ENCODE data around the gene RADIL. TPM values are rescaled to one million over a fixed set of nuclear protein-coding genes. Genes with fewer than 3 reads are reported as not detected.

Gene RADIL
- total RNA-seq, 2 donors from 2014 or later, result 2.1 to 29.0 TPM

- 97% methylated on average over 18 of the region's 40 CpGs; no CpG with 5 or more reads in 1 of the 2 donors for WGBS, 2 donors
- intact Hi-C loops (cut with DNase I), result loop anchor here (10.0 kb wide), 1 partner anchor 144 kb away; no protein-coding TSS in a partner anchor
- TF ChIP-seq CTCF (IDR thresholded peaks at IDR 0.05) (no peak), POLR2A (IDR thresholded peaks at IDR 0.05) (no peak)
- H3K27me3 ChIP-seq, result no peaks in the 10 kb centered on the region
- DNase-seq, result no peak
- H3K36me3 ChIP-seq (replicated peaks in 1 of 2; ENCODE audit: insufficient read depth in 1 of 2, low read depth in 2 of 2), result peaks cover 22 to 49% of the 10 kb centered on the region in 2 donors
- no peaks in the 10 kb centered on the region for H3K9me3 ChIP-seq
- H3K27ac ChIP-seq, result no peak overlapping the region
- no peaks in the 10 kb centered on the region for H3K4me1 ChIP-seq
- H3K4me3 ChIP-seq, result no peak overlapping the region
- ATAC-seq, result no peak
Measured at GRCh38 chr7:4759211-4759610, 124.3 kb downstream of the RADIL start.

- H3K27ac ChIP-seq, result no peak overlapping the region
- no peaks in the 10 kb centered on the region for H3K9me3 ChIP-seq
- ATAC-seq, result no peak
- no peak for TF ChIP-seq CTCF (IDR thresholded peaks at IDR 0.05)
- no peak for TF ChIP-seq POLR2A (IDR thresholded peaks at IDR 0.05)
- no peaks in the 10 kb centered on the region for H3K4me1 ChIP-seq
- no peaks in the 10 kb centered on the region for H3K27me3 ChIP-seq
- 90 to 95% methylated on average over 18 to 29 of the region's 29 CpGs for WGBS, 2 donors
- no peak overlapping the region for H3K4me3 ChIP-seq
- no peak for DNase-seq
- intact Hi-C loops (cut with DNase I), result loop anchor here (10.0 kb wide), 1 partner anchor 144 kb away; no protein-coding TSS in a partner anchor
- peaks cover 22 to 48% of the 10 kb centered on the region in 2 donors for H3K36me3 ChIP-seq (replicated peaks in 1 of 2; ENCODE audit: insufficient read depth in 1 of 2, low read depth in 2 of 2)
Measured at GRCh38 chr7:4758791-4759190, 124.7 kb downstream of the RADIL start.

GRCh38 chr7:4758111-4758510, 125.4 kb downstream of the RADIL start:
- Histone ChIP-seq H3K36me3 (replicated peaks in 1 of 2; ENCODE audit: insufficient read depth in 1 of 2, low read depth in 2 of 2) (peaks cover 16 to 41% of the 10 kb centered on the region in 2 donors), H3K9me3 (no peaks in the 10 kb centered on the region), H3K27ac (no peak overlapping the region), H3K4me3 (no peak overlapping the region), H3K4me1 (no peaks in the 10 kb centered on the region), H3K27me3 (no peaks in the 10 kb centered on the region)
- DNase-seq (no peak), ATAC-seq (no peak)
- TF ChIP-seq CTCF (IDR thresholded peaks at IDR 0.05) (no peak), POLR2A (IDR thresholded peaks at IDR 0.05) (no peak)
- intact Hi-C loops (cut with DNase I), result loop anchor here (10.0 kb wide), 1 partner anchor 143 kb away; no protein-coding TSS in a partner anchor
- WGBS, 2 donors, result 90 to 91% methylated on average over 17 to 19 of the region's 19 CpGs

- H3K27me3 ChIP-seq, result no peaks in the 10 kb centered on the region
- no peaks in the 10 kb centered on the region for H3K9me3 ChIP-seq
- WGBS, 2 donors, result 96 to 97% methylated on average over 9 to 24 of the region's 24 CpGs
- no peak overlapping the region for H3K4me3 ChIP-seq
- peaks cover 6 to 26% of the 10 kb centered on the region in 2 donors for H3K36me3 ChIP-seq (replicated peaks in 1 of 2; ENCODE audit: insufficient read depth in 1 of 2, low read depth in 2 of 2)
- ATAC-seq (no peak), DNase-seq (no peak)
- peaks cover 10% of the 10 kb centered on the region for H3K4me1 ChIP-seq
- no peak for TF ChIP-seq CTCF (IDR thresholded peaks at IDR 0.05)
- no peak for TF ChIP-seq POLR2A (IDR thresholded peaks at IDR 0.05)
- no peak overlapping the region for H3K27ac ChIP-seq
- intact Hi-C loops (cut with DNase I), result loop anchor here (10.0 kb wide), 1 partner anchor 140 kb away; no protein-coding TSS in a partner anchor
Measured at GRCh38 chr7:4755045-4755444, 128.5 kb downstream of the RADIL start.

- H3K4me1 ChIP-seq, result peaks cover 10% of the 10 kb centered on the region
- no peak for ATAC-seq
- peaks cover 6 to 21% of the 10 kb centered on the region in 2 donors for H3K36me3 ChIP-seq (replicated peaks in 1 of 2; ENCODE audit: insufficient read depth in 1 of 2, low read depth in 2 of 2)
- H3K27me3 ChIP-seq, result no peaks in the 10 kb centered on the region
- no peak overlapping the region for H3K4me3 ChIP-seq
- intact Hi-C loops (cut with DNase I), result loop anchor here (10.0 kb wide), 1 partner anchor 140 kb away; no protein-coding TSS in a partner anchor
- DNase-seq, result no peak
- TF ChIP-seq CTCF (IDR thresholded peaks at IDR 0.05) (no peak), POLR2A (IDR thresholded peaks at IDR 0.05) (no peak)
- WGBS, 2 donors, result 91 to 97% methylated on average over 10 to 36 of the region's 36 CpGs
- H3K9me3 ChIP-seq, result no peaks in the 10 kb centered on the region
- no peak overlapping the region for H3K27ac ChIP-seq
Measured at GRCh38 chr7:4754433-4755010, 129.0 kb downstream of the RADIL start.

Data from body of pancreas (tissue), 4 donors.